ENCODE results near the gene NAA40. TPM values are rescaled to one million over a fixed set of nuclear protein-coding genes. Genes with fewer than 3 reads are reported as not detected.

NAA40 gene
- total and polyA plus RNA-seq, 2 of the 4 experiments (the other 2 are of a cell fraction): 15.2 to 24.7 TPM

GRCh38 chr11:63979426-63979825 lies 40.6 kb downstream of the NAA40 start:
- POLR2A ChIA-PET (ENCODE audit: unreplicated experiment): no interaction called here
- WGBS, 2 experiments (ENCODE audit: extremely low coverage in 2 of 2, insufficient read length in 1 of 2): 88% methylated on average over 3 of the region's 5 CpGs; no CpG with 5 or more reads in 1 of the 2 experiments
- H3K4me1 ChIP-seq (ENCODE audit: control insufficient read depth, insufficient read depth, low read length): peaks cover 13% of the 10 kb centered on the region
- no peak overlapping the region for H3K27ac ChIP-seq (ENCODE audit: insufficient read depth, low read length)
- no peak overlapping the region for H3K14ac ChIP-seq (replicated peaks; ENCODE audit: low read depth, low read length)
- H3K56ac ChIP-seq (ENCODE audit: extremely low read depth, insufficient read depth, low read length): no peak overlapping the region
- no peak overlapping the region for H3K18ac ChIP-seq (ENCODE audit: low read depth, low read length)
- ATAC-seq (ENCODE audit: low read depth) (no peak), DNase-seq (no peak)
- H4K91ac ChIP-seq (ENCODE audit: insufficient read depth, low read depth, low read length): no peak overlapping the region
- H4K8ac ChIP-seq (ENCODE audit: low read depth in 2 of 2, low read length in 2 of 2): no peak overlapping the region
- no peak overlapping the region for H2AK5ac ChIP-seq (ENCODE audit: low read depth, low read length)
- no peak overlapping the region for H2BK5ac ChIP-seq (ENCODE audit: low read depth, low read length, poor library complexity, severe bottlenecking)
- BruUV-seq (replicated peaks): no TSS peak
- H2BK20ac ChIP-seq (ENCODE audit: low read depth, low read length): no peak overlapping the region
- no peak overlapping the region for H3K9ac ChIP-seq (ENCODE audit: low read depth, low read length)
- peaks cover 24% of the 10 kb centered on the region for H3K9me1 ChIP-seq (ENCODE audit: insufficient read depth, low read length)
- H3K27me3 ChIP-seq (ENCODE audit: control insufficient read depth, insufficient read depth, low read length): no peaks in the 10 kb centered on the region
- no peak overlapping the region for H3K4me3 ChIP-seq (ENCODE audit: insufficient read depth, low read depth, low read length)
- CTCF ChIA-PET: no interaction called here
- H3K4ac ChIP-seq (ENCODE audit: low read depth, low read length): no peak overlapping the region
- no peak overlapping the region for H3K23ac ChIP-seq (ENCODE audit: low read depth, low read length)
- dilution Hi-C loops (cut with HindIII; ENCODE audit: low sequenced_read_pairs, unreplicated experiment) (no loop called here), intact Hi-C loops (cut with micrococcal nuclease) (no loop called here), in situ Hi-C loops (cut with MboI; ENCODE audit: low sequenced_read_pairs) (no loop called here)
- peaks cover 16 to 62% of the 10 kb centered on the region in 2 experiments for H3K79me1 ChIP-seq (ENCODE audit: low read depth in 1 of 2, low read length in 2 of 2)
- no peak overlapping the region for H2BK120ac ChIP-seq (ENCODE audit: low read depth, low read length)
- no peak overlapping the region for H3K4me2 ChIP-seq (ENCODE audit: low read depth, low read length)
- H4K20me1 ChIP-seq (ENCODE audit: insufficient read depth, low read length): peaks cover 18% of the 10 kb centered on the region
- no peak overlapping the region for H2AFZ ChIP-seq (replicated peaks; ENCODE audit: low read length, poor library complexity)
- no peak overlapping the region for H2BK15ac ChIP-seq (ENCODE audit: low read depth, low read length)
- peaks cover 11% of the 10 kb centered on the region; the same call in 1 of the 2 replicates for H3K36me3 ChIP-seq (ENCODE audit: control insufficient read depth, insufficient read depth, low read length)
- no peak overlapping the region for H4K5ac ChIP-seq (ENCODE audit: low read depth, low read length)
- TF ChIP-seq BHLHE40 (IDR thresholded peaks at IDR 0.05; ENCODE audit: low read depth, low read length) (no peak), RFX5 (IDR thresholded peaks at IDR 0.05; ENCODE audit: low read depth, low read length) (no peak), CTCF (conservative IDR thresholded peaks at IDR 0.05; ENCODE audit: low read depth, low read length) (no peak), FOS (IDR thresholded peaks at IDR 0.05; ENCODE audit: low read depth, low read length) (no peak), CEBPB (IDR thresholded peaks at IDR 0.05; ENCODE audit: low read depth, low read length) (no peak), SMC3 (IDR thresholded peaks at IDR 0.05; ENCODE audit: low read depth, low read length) (no peak), NFE2L2 (IDR thresholded peaks at IDR 0.05; ENCODE audit: low read depth, low read length) (no peak), POLR2A (IDR thresholded peaks at IDR 0.05; ENCODE audit: low read depth, low read length) (no peak), ELK1 (IDR thresholded peaks at IDR 0.05; ENCODE audit: borderline replicate concordance, low read depth, low read length) (no peak)
- no peak overlapping the region for H2AK9ac ChIP-seq (replicated peaks; ENCODE audit: low read depth, low read length, poor library complexity)
- H3K9me3 ChIP-seq (ENCODE audit: control insufficient read depth, insufficient read depth, low read length): no peaks in the 10 kb centered on the region
